Stimulated activated CD4-positive, alpha-beta T cell treated with anti-CD3 and anti-CD28 coated beads, Interleukin-2, amount 100 ng/mL, for 24 hours (primary cell): ENCODE data around the gene CADPS2.

Source experiments
- DNase-seq, 2 donors: peaks; one replicate each; pipeline ENCODE4 v3.0.0-alpha.2; 2020

CADPS2 gene

GRCh38 chr7:122429926-122430325 lies 456.3 kb downstream of the CADPS2 start:
- no peak for DNase-seq

DNA sequence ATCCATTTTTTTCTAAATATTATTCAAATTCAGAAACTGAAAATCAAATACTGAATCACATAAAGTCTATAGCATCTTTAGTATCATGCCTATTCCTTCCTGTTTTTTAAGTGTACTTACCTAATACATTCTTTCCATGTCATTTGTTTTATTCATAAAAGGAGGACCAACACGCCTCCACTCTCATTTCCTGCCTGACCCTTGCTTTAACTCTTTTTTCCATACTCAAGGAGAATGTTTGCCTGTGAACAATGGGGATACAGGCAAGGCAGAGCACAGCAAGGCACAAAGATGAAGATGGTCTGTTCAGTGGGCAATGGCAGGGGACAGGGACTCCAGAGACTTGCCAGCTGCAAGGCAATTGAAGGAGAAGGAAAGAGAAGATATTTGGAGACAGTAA lies 460.5 kb downstream of the CADPS2 start:
- no peak for DNase-seq

GRCh38 chr7:122423591-122423990 lies 462.7 kb downstream of the CADPS2 start:
- DNase-seq: no peak

DNA sequence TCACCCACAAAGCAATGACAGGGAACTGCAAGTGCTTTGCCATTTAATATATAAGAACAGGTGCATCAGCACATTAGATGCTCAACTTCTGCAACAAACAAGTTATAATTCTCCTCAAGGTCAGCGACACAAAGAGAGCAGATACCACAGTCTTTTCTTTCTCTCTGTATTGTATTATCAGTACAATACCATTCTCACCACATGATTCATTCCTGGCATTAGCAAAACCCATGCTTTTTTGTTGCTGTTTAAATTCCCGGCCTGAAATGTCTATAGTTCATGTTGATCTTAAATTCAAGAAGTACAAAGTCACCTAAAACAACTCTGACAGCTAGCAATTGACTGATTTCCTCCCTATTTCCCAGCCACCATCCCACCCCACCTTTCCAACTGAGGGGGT lies 469.9 kb downstream of the CADPS2 start:
- DNase-seq: no peak

DNA sequence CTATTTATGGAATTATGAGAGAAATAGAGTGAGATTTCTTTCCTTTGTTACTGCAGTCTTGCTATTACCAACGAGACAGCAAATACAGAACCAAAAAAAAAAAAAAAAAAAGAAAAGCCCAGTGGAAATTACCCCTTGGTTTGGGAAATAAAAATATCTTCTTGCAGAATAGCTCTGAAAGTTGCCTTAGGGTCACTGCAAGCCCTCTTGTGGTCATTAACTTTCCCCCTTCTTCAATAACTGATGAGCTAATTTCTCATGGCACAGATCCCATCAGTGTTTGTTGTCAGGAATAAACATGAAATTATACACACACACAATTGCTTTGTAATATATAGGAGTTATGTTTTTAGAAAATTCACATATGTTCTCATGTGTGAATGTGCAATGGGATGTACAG lies 470.8 kb downstream of the CADPS2 start:
- no peak for DNase-seq

- no peak for DNase-seq
Measured at GRCh38 chr7:122413339-122413738, 472.9 kb downstream of the CADPS2 start.

- no peak for DNase-seq
Measured at GRCh38 chr7:122412883-122413282, 473.4 kb downstream of the CADPS2 start.

- no peak for DNase-seq
Measured at GRCh38 chr7:122412441-122412840, 473.8 kb downstream of the CADPS2 start.

- DNase-seq: no peak
Measured at GRCh38 chr7:122407195-122407594, 479.1 kb downstream of the CADPS2 start.

DNA sequence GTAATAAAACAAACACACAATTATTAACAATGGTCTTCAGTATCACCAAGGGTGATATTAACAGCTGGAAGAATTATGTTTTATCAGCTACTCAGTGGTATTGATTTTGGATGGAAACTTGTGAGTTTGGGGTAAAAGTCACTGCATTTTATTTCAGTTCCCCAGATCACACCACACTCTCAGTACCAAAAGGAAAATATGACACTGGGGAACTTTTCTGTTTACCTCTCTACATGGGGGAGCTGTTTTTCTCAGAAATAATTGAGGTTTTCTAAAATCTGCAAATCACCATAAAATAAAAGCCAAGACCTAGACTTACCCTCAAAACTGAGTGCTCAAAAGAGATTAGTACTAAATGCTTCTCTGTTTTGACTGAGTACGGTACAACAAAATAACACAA lies 483.1 kb downstream of the CADPS2 start:
- DNase-seq: no peak

DNA sequence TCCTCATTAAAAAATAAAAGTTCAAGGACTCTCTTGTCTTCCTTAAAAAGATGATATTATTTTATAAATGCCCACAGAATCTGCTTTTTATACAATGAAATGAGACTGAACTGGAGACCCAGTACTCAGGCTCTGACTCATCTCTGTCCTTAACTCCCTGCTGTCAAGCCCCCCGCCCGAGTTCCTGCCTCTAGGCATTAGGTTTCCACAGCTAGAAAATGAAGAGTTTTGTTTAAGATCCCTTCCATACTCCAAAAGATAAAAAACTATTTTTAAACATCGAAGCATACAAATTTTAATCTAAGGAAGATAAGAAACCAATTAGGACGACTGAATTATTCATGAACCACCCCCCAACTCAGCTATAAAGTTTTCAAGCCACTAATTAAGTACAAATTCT lies 484.0 kb downstream of the CADPS2 start:
- DNase-seq: no peak

DNA sequence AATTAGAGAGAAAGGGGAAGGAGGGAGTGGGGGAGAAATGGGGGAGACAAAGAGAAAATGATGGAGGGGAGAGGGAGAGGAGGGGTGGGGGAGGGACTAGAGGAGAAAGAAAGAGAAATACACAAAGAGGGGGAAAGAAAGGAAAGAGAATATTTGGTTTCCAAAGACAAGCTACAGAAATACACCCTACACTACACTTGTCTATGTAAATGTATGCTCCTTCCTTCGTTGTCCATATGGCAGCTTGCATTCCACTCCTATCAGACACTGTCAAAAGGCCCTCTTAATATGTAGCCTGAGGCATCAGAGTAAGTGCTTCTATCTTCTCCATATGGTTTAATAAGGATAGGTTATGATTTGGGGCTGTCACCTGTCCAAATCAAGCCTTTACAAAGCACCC lies 488.9 kb downstream of the CADPS2 start:
- DNase-seq: no peak

- DNase-seq: no peak
Measured at GRCh38 chr7:122394512-122394911, 491.7 kb downstream of the CADPS2 start.

- DNase-seq: no peak
Measured at GRCh38 chr7:122384528-122384927, 501.7 kb downstream of the CADPS2 start.

DNA sequence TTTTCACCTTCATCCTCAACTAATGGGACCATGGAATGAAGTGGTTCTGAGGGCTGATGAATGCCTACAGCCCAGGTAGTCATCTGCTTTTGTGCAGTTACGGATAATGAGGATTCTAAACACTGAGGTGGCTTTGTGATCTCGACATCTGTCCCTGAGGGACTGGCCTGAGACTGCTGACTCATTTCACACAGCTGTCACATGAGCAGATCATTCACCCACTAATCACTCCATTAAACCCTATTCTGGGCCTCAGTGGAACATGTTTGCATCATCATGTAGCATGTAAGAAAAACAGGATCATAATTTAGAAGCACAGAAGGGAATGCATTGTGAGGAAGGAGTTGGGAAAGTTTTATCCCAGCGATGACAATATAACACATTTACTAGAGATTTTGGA lies 502.3 kb downstream of the CADPS2 start:
- DNase-seq: no peak

GRCh38 chr7:122380992-122381391 lies 505.3 kb downstream of the CADPS2 start:
- no peak for DNase-seq

- DNase-seq: no peak
Measured at GRCh38 chr7:122379491-122379890, 506.8 kb downstream of the CADPS2 start.

DNA sequence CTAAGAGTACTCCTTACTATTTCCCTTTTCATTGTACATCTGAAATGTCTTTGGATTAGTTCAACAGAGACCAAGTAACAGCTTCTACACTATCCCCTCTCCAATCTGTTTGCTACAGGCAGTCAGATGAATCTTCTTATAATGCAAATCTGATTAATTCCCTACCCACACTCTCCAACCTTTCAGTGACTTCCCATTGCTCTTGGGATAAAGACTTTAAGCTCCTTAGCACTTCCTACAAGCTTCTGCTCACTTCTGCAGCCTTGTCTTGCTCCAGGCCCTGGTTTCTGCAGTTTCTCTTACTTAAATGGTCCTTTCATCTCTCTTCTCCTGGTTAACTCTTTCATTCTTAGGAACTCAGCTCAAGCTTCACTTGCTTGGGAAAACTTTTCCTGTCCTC lies 516.5 kb downstream of the CADPS2 start:
- DNase-seq: no peak

- no peak for DNase-seq
Measured at GRCh38 chr7:122364761-122365280, 521.4 kb downstream of the CADPS2 start.

DNA sequence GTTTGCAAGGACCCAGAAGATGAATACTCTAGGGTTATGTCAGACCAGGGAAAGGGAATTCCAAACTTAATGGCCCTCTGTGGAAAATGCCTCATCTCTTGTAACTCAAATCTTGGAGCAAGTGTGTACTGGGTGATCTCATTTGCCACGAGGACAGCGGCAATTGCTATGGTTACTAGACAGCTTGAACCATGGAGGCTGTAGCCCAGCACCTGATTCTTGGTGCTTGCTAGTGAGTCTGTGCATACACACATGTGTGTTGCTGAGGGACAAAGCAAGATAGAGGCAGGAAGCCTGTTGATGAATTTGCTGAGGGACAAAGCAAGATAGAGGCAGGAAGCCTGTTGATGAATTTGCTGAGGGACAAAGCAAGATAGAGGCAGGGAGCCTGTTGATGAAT lies 523.1 kb downstream of the CADPS2 start:
- DNase-seq: no peak

- no peak for DNase-seq
Measured at GRCh38 chr7:122362473-122362872, 523.8 kb downstream of the CADPS2 start.

DNA sequence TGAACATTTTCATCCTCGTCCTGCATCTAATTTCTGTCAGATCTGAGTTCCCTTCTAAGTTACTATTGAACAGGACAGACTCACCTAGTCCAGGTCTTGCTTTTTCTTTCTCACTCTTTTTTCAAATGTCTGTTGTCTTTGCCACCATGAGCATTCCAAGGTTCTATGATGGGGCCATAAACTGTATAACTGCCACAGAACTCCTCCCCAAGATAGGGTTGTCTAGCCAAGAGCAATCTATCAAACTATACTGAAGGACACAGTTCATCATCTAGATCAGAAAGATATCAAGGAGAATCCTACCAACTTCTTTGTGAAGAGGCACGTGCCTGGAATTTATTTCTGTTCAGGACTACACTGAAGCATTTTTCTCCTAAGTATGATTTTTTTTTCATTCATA lies 531.6 kb downstream of the CADPS2 start:
- no peak for DNase-seq

DNA sequence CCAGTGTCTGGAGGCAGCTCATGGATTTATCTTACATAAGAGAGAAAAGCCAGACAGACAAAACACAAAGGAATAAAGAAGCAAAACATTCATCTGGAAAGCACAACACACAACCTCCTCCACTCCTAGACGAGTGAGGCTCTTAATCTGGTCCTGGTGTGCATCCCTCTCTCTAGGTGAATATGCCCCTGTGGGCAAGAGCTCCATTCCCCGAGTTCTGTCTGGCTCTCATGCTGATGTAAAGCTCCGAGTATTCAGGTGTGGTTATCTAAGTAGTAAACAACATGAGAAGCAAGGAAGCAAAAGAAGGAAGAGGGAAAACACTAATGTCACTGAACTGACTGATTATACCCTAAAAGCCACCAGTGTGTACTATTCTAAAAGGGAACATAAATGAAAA lies 533.8 kb downstream of the CADPS2 start:
- no peak for DNase-seq

- DNase-seq: no peak
Measured at GRCh38 chr7:122350701-122351100, 535.6 kb downstream of the CADPS2 start.

DNA sequence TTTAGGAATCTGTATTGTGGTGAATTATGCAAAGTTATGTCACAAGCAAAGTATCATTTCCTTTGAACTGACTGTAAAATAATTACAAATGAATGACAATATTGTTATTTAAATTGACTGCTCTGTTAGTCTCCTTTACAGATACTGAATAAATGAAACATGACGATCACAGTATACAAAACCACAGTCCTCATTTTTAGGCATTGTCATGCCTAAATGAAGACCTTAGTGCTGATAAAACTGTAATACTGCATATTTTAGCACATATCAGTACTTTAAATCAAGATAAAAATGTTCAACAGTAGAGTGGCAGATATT lies 542.0 kb downstream of the CADPS2 start:
- DNase-seq: no peak
